Fibroblast of lung (primary cell): ENCODE data around the gene MARCHF2. TPM values are rescaled to one million over a fixed set of nuclear protein-coding genes. Genes with fewer than 3 reads are reported as not detected.

Experiments
- DNase-seq, 2 donors: peaks; one replicate each; pipeline versions ENCODE4 v3.0.0 to v3.0.0-alpha.2; 2010; ENCODE audit warnings: low read depth in 2 of 2
- H2AFZ ChIP-seq: 2 replicates; pipeline ENCODE4 v1.5.1; 2012; ENCODE audit warnings: low read length, control low read depth, inconsistent platforms
- H3K27ac ChIP-seq: 2 replicates; pipeline ENCODE4 v1.5.1; 2011; ENCODE audit warnings: low read length, control low read depth; ENCODE audit not compliant: insufficient read depth
- H3K27me3 ChIP-seq: 2 replicates; pipeline ENCODE4 v1.5.1; 2011; ENCODE audit warnings: mild to moderate bottlenecking, low read length; ENCODE audit not compliant: control insufficient read depth, insufficient read depth
- H3K36me3 ChIP-seq: 2 replicates; pipeline ENCODE4 v1.5.1; 2011; ENCODE audit warnings: low read length; ENCODE audit not compliant: control insufficient read depth, insufficient read depth
- H3K4me1 ChIP-seq: 2 replicates; pipeline ENCODE4 v1.5.1; 2011; ENCODE audit warnings: low read length; ENCODE audit not compliant: control insufficient read depth, insufficient read depth; ENCODE audit errors: extremely low read depth
- H3K4me2 ChIP-seq: 2 replicates; pipeline ENCODE4 v1.5.1; 2011; ENCODE audit warnings: low read length, control low read depth; ENCODE audit not compliant: insufficient read depth; ENCODE audit errors: extremely low read depth
- H3K4me3 ChIP-seq, 4 experiments: fragments of 200-600 bp in 1 of 4; sonication (generic) in 1 of 4; replicated peaks in 1 of 4; 2 replicates each; pipeline ENCODE4 v1.5.1; 2011 to 2016; ENCODE audit warnings: low read length in 4 of 4, low read depth in 3 of 4, mild to moderate bottlenecking in 3 of 4, control low read depth in 2 of 4, inconsistent platforms in 1 of 4, mixed read lengths in 1 of 4; ENCODE audit not compliant: insufficient read depth in 1 of 4; ENCODE audit errors: control extremely low read depth in 1 of 4
- H3K79me2 ChIP-seq: 2 replicates; pipeline ENCODE4 v1.5.1; 2012; ENCODE audit warnings: mild to moderate bottlenecking, low read length, inconsistent platforms; ENCODE audit not compliant: control insufficient read depth, insufficient read depth
- H3K9ac ChIP-seq: 2 replicates; pipeline ENCODE4 v1.5.1; 2011; ENCODE audit warnings: mild to moderate bottlenecking, low read length, control low read depth; ENCODE audit not compliant: insufficient read depth
- H3K9me3 ChIP-seq: 2 replicates; pipeline ENCODE4 v1.5.1; 2012; ENCODE audit warnings: low read depth, low read length; ENCODE audit not compliant: control insufficient read depth, insufficient read depth
- H4K20me1 ChIP-seq: 2 replicates; pipeline ENCODE4 v1.5.1; 2011; ENCODE audit warnings: low read length; ENCODE audit not compliant: control insufficient read depth, insufficient read depth; ENCODE audit errors: extremely low read depth
- EZH2 ChIP-seq: IDR thresholded peaks from 2 replicates; pipeline ENCODE4 v1.5.1; 2012; ENCODE audit warnings: low read length, control low read depth, mild to moderate bottlenecking; ENCODE audit errors: missing control alignments
- polyA plus RNA-seq, 2 donors: library from polyadenylated mRNA; depleted of rRNA in 1 of 2; stranded (reverse) in 1 of 2; unstranded in 1 of 2; fragments of >200 nt; gene quantifications; 2 replicates each; pipeline ENCODE4 v1.2.1, GENCODE V29; 2011 to 2012; ENCODE audit warnings: missing spikeins in 1 of 2
- total RNA-seq: library from RNA; depleted of rRNA; stranded (reverse); fragments of >200 nt; gene quantifications from 2 replicates; pipeline ENCODE4 v1.2.1, GENCODE V29; 2014
- TF ChIP-seq, protein P1 (sequence below), 2 donors: IDR thresholded peaks in 1 of 2; conservative IDR thresholded peaks in 1 of 2; 1 replicate in 1 of 2; 2 replicates in 1 of 2; pipeline ENCODE4 v1.5.1; 2011 to 2012; ENCODE audit warnings: low read length in 2 of 2, control low read depth in 1 of 2, inconsistent platforms in 1 of 2, low read depth in 1 of 2, mild to moderate bottlenecking in 1 of 2

MARCHF2 gene
- total and polyA plus RNA-seq, 2 donors (not counting 1 experiment from before 2014, with no cell fraction given): 16.8 to 90.8 TPM

DNA sequence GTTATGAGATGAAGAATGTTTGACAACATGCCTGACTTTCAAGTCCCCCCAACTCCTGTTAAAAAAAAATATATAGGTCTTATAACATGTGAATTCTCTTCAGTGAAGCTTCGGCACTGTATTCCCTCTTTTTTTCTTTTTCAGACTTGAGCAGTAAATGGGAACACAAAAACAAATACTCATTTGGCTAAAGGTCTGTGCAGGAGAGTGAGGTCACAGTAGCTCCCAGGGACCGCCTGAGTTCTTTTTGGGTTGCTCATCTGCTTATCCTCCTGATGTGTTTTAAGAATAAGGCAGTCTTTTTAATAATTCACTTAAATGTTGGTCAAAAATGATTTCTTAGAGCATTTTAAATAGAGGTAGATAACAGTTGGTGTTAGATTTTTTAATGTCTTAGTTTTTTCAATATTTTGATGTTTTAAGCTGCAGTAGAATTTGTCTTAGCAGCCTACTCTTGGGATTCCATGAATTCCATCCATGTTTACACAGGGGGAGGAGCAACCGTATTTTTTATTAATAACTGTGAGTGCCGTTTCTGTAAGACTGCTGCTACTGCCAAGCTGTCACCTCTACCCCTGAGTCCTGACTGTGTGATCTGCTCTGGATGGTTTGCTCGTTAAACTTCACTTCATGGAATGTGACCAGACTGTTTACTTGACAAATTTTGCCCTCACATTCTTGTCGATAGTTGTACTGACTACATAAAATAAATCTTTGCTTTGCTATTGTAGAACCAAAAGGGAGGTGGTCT lies 46.6 kb downstream of the MARCHF2 start:
- H3K4me3 ChIP-seq: peak overlapping the region in 2 of 4 experiments; percentile 13 to 23

DNA sequence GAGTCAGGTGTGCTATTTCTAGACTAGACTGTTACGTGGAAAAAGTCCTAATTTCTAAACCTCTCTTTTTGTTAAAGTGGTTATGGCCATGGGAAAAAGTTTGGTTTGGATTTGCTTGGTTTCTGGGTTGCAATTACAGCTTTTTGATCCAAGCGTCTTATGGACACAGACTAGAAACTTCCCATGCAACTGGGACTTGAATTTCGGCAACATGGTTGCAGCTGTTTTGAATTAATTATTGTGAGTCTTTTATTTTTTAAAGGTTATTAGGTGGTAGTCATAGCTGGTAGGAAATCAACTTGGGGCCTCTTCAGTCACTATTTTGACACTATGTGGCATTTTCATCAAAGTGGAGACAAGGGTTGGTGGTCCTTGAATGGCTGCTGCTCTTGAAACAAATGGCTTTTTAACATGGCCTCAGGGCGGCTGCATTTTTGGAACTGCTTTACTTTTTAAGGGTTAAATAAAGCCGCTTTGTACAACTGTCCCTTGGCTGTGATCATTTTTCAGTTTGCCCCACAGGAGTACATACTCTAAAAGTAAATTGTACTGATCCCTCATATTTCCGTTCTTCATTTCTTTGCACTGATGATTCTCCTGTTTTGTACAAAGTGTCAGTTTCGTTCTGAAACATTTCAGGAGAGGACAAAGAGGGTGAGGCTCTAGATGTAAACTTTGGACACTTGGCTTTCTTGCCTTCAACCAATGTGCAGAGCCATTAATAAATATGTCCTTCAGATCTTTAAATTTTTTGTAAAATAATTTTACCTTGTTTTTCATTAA lies 47.6 kb downstream of the MARCHF2 start:
- peaks cover 88% of the 10 kb centered on the region for H3K79me2 ChIP-seq
- no peaks in the 10 kb centered on the region for H3K9me3 ChIP-seq
- H3K9ac ChIP-seq: no peak overlapping the region
- peaks cover 7% of the 10 kb centered on the region for H3K36me3 ChIP-seq
- H2AFZ ChIP-seq: no peak overlapping the region
- TF ChIP-seq, protein P1, sequence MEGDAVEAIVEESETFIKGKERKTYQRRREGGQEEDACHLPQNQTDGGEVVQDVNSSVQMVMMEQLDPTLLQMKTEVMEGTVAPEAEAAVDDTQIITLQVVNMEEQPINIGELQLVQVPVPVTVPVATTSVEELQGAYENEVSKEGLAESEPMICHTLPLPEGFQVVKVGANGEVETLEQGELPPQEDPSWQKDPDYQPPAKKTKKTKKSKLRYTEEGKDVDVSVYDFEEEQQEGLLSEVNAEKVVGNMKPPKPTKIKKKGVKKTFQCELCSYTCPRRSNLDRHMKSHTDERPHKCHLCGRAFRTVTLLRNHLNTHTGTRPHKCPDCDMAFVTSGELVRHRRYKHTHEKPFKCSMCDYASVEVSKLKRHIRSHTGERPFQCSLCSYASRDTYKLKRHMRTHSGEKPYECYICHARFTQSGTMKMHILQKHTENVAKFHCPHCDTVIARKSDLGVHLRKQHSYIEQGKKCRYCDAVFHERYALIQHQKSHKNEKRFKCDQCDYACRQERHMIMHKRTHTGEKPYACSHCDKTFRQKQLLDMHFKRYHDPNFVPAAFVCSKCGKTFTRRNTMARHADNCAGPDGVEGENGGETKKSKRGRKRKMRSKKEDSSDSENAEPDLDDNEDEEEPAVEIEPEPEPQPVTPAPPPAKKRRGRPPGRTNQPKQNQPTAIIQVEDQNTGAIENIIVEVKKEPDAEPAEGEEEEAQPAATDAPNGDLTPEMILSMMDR (conservative IDR thresholded peaks at IDR 0.05 in 1 of 2, IDR thresholded peaks at IDR 0.05 in 1 of 2; ENCODE audit: low read depth in 1 of 2, low read length in 2 of 2): no peak
- no peak for TF ChIP-seq EZH2
- H3K4me3 ChIP-seq: no peak overlapping the region
- no peaks in the 10 kb centered on the region for H3K27me3 ChIP-seq
- H3K4me2 ChIP-seq: peak overlapping the region; percentile 69
- DNase-seq: no peak
- peaks cover 29% of the 10 kb centered on the region for H3K4me1 ChIP-seq
- no peaks in the 10 kb centered on the region for H4K20me1 ChIP-seq
- peak overlapping the region; percentile 50 for H3K27ac ChIP-seq

More for the DNA sequence above, 46.6 kb downstream of the MARCHF2 start:
- peaks cover 93% of the 10 kb centered on the region for H3K79me2 ChIP-seq
- peak; percentile 69 to 82 for DNase-seq
- H3K27ac ChIP-seq: peak overlapping the region; percentile 50
- H3K9ac ChIP-seq: no peak overlapping the region
- no peak overlapping the region for H2AFZ ChIP-seq
- H3K4me2 ChIP-seq: peak overlapping the region; percentile 70
- H3K4me1 ChIP-seq: peaks cover 29% of the 10 kb centered on the region
- TF ChIP-seq, protein P1 (conservative IDR thresholded peaks at IDR 0.05 in 1 of 2, IDR thresholded peaks at IDR 0.05 in 1 of 2; ENCODE audit: low read depth in 1 of 2, low read length in 2 of 2): no peak
- TF ChIP-seq EZH2: no peak
- H3K9me3 ChIP-seq: no peaks in the 10 kb centered on the region
- H4K20me1 ChIP-seq: no peaks in the 10 kb centered on the region
- H3K27me3 ChIP-seq: no peaks in the 10 kb centered on the region
- peaks cover 4% of the 10 kb centered on the region for H3K36me3 ChIP-seq

DNA sequence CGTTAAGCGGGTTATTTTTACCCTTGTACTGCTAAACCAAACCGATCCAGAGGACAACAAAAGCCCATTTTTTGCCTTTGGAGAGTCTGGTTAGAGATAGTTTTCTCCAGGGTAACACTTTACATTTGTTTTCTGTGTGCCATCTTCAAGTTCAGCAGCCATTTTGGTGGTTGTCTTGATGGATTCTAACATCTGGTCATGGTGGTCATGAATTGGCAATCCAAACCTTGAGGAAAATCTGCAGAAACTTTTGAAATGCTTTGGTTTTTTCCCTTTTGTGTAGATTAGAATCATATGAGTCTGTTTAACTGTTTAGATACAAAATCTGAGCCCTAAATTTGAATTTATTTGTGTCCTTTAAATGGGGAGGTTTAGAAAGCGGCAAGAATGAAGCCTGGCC lies 48.3 kb downstream of the MARCHF2 start:
- Histone ChIP-seq H3K4me2 (no peak overlapping the region), H3K27ac (no peak overlapping the region), H3K9ac (no peak overlapping the region), H3K79me2 (peaks cover 82% of the 10 kb centered on the region), H3K27me3 (no peaks in the 10 kb centered on the region), H3K36me3 (peaks cover 5% of the 10 kb centered on the region), H4K20me1 (no peaks in the 10 kb centered on the region), H3K4me1 (peaks cover 29% of the 10 kb centered on the region), H2AFZ (no peak overlapping the region), H3K4me3 (no peak overlapping the region), H3K9me3 (no peaks in the 10 kb centered on the region)
- TF ChIP-seq, protein P1 (conservative IDR thresholded peaks at IDR 0.05 in 1 of 2, IDR thresholded peaks at IDR 0.05 in 1 of 2; ENCODE audit: low read depth in 1 of 2, low read length in 2 of 2): no peak
- TF ChIP-seq EZH2: no peak
- DNase-seq: no peak
